HS-5 (cell line): ENCODE data around the gene ZNF576.
"Not testable (repeated sequence)": the region's sequence is repeated elsewhere in the genome, so short reads cannot be mapped to it uniquely, and the experiment has no call there.

Source experiments
- DNase-seq: peaks from one replicate; pipeline ENCODE4 v3.0.0-alpha.2; 2012; ENCODE audit warnings: low read depth

ZNF576 gene

DNA sequence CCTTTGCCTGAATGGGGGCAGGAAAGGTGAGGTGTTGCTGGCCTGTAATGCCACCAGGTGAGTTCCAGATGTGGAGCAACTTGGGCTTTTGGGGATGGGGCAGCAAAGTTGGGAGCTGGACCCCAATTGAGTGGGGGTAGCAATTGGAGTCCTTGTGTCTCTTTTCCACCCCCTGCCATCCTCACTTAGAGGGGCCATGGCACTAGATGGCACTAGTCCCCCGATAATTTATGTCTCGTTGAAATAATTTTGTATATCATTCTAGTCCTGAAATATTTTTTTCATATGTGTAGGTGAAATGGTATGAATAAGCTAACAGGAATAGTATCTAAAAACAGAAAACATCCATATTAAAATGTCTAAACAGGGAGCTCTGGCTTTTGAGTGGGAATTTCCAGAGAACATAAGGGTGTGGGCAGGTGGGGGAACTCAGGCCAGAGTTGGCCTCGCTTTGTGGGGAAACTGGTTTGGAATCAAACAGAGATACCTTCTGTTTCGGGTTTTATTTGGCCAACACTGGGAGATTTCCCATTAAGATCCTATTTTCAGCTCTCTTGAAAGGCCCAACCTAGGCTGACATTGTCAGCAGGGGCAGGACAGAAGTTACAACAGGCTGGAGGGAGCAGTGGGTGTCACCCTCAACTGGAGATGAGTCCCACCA, 3.4 kb downstream of the ZNF576 start:
- no peak for DNase-seq

DNA sequence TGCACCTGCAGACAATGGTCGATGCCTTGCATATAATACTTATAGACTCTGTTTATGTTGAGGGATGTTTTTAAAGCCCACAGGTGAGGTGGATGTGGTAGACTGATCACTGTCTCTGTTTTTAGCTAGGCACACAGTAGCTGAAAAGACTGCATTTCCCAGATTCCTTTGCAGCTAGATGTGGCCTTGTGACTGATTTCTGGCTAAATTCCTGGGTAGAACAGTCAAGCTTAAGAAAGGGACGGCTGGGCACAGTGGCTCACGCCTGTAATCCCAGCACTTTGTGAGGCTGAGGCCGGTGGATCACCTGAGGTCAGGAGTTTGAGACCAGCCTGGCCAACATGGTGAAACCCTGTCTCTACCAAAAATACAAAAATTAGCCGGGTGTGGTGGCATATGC, 3.9 kb downstream of the ZNF576 start:
- DNase-seq, result not testable (repeated sequence)

DNA sequence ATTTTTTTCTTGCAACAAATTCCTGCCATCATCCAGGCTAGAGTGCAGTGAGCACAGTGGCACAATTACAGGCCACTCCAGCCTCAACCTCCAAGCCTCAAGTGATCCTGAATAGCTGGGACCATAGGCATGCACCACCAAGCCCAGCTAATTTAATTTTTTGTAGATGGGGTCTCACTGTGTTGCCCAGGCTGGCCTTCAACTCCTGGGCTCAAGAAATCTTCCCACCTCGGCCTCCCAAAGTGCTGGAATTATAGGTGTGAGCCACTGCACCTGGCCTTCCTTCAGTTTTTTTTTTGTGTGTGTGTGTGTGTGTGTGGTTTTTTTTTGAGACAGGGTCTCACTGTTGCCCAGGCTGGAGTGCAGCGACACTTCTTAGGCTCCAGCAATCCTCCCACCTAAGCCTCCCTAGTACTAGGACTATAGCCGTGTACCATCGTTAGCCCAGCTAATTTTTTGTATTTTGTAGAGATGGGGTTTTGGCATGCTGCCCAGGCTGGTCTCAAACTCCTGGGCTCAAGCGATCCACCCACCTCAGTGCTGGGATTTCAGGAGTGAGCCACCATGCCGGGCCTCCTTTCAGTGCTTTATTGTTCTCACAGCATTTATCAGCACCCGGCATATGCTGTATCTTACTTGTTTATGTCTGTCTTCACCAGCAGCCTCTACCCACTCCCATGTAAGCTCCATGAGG, 9.6 kb downstream of the ZNF576 start:
- DNase-seq, result no peak

DNA sequence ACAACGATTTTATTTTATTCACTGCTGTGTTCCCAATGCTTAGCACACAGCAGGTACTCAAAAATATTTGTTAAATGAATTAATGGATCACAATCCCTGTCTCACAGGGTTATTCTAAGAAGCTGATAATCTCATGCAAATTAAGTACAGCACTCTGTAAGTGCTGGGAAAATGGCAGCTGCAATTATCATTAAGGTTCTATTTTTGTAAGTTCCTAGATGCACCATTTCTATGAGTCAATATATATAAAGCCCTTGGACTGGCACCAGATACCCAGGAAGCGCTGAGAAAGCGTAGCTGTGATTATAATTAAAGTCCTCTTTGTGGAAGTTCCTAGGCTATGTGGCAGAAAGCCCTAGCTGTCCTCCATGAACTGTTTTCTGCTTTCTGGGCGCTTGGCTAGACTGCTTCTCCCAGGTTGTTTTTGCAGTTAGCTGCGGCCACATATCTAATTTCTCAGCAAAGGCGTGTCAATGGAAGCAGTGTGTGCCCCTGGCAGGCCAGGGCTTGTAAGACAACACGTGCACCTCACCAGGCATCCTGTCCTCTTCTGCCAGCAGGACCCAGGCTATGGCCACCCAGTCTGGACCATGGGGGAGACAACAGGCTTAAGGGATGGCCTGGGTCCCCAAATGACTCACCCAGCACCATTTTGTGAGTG, 10.3 kb downstream of the ZNF576 start:
- DNase-seq, result no peak

DNA sequence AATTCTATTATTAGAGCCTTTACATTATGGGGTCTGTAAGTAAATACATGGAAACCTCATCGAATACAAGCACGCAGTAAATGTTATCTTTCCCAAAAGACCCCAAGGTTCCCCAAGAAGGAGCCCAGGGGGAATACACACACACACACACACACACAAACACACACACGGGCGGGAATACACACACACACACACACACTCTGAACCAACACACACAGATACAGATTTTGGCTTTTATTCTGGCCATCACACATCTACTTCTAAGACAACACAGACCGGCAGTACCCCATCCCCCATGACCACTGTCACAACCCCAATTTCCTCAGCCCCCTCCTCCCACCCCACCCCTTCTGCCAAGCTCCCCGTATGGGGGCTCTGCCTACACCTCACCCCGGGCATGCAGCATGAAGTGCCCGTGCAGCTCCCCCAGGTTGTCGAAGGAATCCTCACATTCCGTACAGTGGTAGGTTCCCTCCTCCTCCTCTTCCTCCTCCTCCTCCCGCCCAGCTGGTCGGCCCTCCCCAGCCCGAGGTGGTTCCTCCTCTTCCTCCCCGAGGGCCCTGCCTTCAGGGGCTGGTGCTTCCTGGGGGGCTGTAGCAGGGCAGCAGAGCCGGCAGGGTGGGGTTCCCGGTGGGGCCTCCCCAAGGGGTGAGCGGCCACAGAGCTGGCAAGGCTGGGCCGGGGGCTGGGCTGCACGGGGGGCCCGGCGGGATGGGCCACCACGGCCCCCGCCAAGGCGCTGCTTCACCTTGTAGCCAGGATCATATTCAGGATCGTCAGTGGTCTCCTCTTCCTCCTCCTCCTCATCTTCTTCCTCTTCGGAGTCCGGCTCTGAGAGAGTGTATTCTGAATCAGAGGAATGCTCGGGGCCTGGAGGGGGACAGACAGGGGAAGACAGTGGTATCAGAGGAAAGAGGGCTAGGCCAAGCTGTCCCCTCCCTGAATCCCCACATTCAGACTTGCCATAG, 11.1 kb downstream of the ZNF576 start:
- no peak for DNase-seq

DNA sequence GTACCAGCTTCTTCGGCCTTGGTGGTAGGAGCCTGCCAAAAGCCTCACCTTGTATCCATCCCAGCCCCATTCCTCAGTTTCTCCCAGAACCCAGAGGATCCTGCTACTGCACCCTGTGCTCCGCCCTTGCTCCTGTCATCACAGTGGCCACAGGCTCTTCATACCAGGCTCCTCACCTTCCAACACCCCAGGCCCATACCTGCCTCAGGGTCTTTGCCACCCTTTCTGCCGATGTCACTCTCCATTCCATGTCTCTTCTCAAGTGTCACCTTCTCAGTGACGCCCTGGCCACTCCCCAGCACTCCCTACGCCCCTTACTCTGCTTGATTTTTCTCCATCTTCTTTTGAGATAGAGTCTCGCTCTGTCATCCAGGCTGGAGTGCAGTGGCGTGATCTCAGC, 13.5 kb downstream of the ZNF576 start:
- DNase-seq, result no peak

DNA sequence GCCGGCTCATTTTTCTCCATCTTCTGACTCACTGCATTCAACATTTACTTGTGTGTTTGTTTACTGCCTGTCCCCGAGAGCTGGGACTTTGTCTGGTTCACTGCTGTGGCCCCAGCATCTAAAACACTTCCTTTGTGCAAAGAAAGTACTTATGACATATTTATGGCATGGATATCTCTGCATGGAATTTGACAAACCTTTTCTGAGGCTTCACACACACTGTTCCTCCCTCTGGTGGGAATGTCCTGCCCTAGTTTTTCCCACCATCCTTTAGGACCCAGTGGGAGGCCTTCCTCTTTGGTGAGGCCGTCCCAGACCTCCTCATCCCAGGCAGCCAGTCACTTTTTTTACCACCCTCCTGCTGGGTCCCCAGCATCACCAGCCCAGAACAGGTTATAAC, 14.1 kb downstream of the ZNF576 start:
- no peak for DNase-seq

DNA sequence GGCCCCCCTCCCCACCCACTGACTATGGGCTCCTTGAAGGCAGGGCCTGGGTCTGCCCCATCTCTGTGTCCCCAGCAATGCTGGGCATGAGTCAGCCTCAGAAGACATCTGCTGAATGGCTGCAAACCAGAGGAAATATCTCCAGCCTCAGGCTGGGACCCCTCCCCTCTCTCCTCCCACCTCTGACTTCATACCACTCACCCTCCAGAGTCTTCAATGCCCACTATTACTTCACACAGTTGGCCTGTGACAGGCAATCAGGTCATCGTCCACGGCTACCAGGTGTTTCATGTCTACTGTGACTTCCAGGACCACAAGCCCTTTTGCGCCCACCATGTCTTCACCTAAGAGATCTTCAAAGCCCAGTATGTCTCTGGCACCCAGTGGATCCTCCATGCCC, 15.4 kb downstream of the ZNF576 start, which contains the start of gene SRRM5:
Gene SRRM5, plus strand, starts transcription at position 301 of the 400 bp plus-strand sequence. Its CDS starts 34 bp downstream, at position 335.
- DNase-seq, result no peak

DNA sequence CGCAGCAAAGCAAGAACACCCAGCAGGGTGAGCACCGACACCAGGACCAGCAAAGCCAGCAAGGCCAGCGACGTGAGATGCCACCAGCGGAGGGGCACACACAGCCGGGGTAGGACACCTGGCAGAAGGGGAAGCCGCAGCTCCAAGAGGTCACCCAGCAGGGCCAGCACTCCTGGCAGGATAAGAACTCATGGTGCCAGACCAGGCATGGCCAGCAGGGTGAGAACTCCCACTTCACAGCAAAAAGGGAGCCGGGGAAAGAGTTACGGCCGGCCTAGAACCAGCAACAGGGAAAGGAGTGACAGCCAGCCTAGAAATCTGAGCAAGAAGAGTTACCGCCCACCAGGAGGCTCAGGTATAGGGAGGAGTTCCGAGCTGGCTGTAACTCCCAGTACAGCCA, 16.0 kb downstream of the ZNF576 start:
- DNase-seq, result no peak

DNA sequence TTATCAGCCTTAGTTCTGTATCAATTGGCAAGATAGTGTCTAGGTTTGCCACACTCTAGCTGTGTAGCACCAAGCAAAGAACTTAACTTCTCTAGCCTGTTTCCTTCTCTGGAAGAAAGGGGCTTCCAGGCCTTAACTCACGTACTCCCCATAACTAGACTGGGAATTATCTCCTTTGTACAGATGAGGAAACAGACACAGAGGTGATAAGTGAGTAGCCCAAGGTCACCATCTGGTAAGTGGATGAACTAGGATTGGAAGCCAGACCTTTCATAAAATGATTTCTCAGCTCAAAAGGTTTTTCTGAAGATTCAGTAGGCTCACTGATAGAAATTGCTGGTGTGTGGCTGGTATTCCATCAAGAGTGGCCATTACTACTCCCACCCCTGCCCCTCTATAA, 19.9 kb downstream of the ZNF576 start:
- DNase-seq, result no peak

DNA sequence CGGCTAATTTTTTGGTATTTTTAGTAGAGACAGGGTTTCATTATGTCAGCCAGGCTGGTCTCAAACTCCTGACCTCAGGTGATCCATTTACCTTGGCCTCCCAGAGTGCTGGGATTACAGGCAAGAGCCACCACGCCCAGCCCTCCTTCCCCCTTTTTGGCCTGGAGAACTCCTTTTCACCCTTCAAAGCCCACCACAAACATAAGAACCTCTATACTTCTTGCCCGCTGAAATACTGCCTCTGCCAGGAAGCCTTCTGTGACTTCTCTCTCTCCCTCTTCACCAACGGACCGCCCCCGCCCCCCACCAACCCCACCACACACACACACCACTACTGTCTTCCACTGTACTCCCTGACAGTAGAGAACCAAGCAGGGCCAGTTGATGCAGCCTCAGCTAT, 20.6 kb downstream of the ZNF576 start:
- DNase-seq, result no peak

DNA sequence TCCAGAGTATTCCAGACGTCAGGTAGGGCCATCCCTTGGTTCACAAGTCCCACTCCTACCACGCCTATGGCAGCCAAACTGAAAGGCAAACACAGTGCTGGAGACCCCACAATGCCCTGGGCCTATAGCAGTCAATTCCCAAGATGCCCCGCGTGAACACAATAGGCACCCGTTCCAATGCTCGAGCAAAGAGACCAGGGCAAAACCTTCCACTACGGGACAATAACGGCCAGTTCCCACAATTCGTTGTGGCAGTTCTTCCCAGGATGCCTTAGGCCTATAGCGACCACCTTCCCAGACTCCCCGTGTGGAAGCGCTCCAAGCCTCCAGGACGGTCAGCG, 22.5 kb downstream of the ZNF576 start:
- no peak for DNase-seq

DNA sequence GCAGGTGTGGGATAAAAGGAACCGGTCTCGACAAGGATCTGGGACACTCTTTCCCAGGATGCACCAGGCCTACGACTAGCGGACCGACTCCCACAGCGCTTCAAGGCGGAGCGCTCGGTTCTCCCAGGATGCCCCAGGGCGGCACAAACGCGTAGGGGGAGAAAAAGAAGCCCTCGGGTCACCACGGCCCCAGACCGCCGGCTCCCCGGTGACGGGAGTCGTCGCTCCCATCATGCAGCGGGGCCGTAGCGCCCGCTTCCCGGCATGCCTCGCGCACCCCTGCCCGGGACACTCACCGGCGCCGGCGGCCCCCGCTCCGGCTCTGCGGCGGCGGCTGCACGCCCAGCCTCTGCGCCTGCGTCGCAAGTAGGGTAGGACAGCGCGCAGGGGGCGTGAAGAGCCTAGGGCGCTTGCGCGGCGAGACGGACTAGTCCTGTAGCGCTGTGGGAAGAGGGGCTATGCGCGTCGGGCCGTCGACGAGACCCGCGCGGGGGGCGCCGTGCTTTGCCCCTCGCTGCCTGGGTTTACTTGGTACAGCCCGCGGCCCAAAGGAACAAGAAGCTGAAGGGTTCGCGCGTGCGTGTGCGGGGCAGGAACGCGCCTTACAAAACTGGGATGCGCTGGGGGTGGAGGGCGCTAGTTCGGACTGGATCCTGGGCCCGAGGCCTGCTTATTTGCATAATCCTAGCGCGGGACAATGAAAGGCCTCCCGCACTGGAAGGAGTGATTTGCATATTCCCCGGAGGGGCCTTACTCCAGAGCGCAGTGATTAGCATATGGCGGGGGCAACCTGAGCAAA, 23.1 kb downstream of the ZNF576 start, which contains the start of gene ZNF428:
Gene ZNF428, minus strand, starts transcription at position 368 of the 799 bp plus-strand sequence. CDS start 5,325 bp downstream, outside the sequence.
- peak; percentile 10 for DNase-seq

DNA sequence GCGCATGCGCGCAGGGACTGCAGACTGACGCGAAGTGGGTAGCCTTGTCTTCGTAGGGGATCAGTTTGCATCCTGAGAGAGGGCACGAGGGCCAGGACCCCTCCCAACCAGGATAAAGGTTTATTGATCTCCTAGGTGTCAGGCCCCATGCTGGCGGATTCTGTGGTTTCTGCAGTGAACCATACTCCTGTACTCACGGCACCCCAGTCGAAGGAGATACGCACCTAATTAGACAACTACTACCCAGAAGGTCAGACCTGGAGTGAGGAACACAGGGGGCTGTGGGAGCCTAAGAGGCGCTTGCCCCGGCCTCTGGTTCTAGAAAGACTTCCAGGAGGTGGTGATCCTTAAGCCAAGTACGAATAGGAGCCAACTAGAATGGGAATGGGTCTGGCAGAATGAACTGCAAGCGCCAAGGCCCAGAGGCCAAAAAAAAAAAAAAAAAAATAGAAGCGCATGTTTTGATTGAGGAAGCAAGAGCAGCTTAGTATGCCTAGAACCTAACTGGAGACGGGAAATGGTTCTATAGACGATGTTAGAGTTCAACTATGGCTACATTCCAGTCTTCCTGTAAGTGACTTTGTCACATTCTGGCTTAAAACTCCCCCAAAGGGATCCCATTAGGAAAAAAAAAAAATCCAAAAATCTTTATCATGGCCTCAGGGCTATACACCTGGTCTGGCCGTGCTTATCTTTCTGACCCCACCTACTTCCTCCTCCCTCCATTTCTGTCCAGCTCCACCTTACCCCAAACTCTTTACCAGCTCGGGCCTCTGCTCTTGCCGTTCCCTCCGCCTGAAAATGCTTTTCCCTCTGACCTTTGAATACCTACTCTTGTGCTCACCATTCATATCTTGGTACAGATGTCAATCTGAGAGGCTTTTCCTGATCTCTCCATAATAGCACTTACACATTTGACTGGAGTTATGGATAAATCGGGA, 23.9 kb downstream of the ZNF576 start:
- DNase-seq, result no peak

DNA sequence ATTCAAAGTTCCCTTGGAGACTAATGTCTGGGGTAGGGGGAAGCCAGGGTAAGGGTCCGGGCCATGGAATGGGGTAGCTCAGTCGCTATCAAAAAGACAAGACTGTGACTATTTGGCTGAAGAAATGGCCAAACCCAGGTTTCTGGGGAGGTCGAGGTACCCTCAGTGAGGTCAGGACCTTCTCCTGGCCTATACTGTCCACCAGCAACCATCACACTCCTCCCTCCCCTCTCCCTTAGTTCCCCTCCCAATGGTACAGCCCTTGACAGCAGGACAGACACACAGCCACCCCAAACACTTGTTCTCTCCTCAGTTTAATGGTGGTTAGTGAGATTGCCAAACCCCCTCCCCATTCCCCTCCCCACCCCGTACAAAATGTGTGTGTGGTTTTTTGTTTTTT, 25.7 kb downstream of the ZNF576 start:
- no peak for DNase-seq

DNA sequence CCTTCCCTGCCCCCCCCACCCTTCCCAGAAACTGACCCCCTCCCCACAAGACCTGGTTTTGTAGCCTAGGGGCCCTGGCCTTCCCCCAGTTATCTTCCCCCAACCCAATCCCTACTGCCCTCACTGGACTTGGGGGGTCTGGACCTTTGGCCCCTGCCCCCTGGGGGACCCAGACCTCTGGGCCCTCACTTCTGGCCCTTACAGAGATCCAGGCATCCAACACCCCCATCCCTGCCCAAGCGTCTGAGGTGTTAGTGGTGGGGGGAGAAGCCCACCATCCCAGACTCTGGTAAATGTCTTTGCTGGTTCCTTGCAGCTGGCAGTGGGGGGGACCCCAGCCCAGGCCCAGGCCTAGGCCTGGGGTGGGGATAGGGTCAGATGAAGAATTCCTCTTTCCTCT, 26.6 kb downstream of the ZNF576 start:
- no peak for DNase-seq

DNA sequence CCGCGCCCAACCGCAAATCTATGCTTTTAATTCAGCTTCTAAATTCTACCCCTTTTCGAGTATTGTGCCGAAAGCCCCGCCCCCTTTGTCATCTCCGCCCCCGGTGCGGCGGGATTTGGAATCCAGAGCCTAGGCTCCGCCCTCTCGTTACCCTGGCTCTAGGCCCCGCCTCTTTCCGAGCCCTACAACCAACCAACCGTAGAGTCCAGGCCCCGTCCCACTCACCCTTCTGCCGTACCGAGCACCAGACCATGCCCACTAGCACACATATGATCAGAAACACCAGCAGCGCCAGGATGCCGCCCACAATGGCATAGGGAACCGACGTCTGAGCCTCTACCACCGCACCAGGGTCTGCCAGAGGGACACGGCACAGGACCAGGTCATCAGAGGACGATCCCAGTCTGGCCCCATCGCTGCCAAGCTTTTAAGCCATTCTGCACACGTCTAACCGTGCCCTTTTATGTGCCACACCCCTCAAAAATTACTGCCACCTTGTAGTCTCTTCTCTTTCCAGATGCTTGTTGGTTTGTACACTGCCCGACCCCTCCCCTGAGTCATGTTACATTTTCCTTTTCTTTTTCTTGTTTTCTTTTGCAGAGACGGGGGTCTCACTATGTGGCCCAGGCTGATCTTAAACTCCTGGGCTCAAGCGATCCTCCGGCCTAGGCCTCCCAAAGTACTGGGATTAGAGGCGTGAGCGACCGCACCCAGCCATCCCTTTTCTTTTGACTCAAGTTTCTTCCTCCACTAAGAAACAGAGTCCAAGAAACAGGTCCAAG, 27.7 kb downstream of the ZNF576 start:
- no peak for DNase-seq

DNA sequence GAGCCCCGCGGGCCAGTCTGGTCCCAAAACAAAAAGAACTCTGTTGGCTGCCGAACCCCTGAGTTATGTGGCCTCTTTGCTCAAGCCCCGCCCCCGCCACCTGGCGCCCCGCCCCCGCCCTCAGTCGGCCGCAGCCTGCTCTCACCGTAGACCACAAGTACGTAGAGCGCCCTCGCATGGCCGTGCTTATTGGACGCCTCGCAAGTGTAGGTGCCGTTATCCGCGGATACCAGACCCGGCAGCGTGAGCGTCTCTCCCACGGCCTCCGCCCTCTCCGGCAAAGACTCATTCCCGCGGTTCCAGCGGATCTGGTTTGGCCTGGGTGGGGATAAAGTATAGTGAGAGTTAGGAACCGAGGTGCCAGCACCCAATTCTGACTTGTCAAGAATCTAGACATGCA, 28.5 kb downstream of the ZNF576 start:
- no peak for DNase-seq

DNA sequence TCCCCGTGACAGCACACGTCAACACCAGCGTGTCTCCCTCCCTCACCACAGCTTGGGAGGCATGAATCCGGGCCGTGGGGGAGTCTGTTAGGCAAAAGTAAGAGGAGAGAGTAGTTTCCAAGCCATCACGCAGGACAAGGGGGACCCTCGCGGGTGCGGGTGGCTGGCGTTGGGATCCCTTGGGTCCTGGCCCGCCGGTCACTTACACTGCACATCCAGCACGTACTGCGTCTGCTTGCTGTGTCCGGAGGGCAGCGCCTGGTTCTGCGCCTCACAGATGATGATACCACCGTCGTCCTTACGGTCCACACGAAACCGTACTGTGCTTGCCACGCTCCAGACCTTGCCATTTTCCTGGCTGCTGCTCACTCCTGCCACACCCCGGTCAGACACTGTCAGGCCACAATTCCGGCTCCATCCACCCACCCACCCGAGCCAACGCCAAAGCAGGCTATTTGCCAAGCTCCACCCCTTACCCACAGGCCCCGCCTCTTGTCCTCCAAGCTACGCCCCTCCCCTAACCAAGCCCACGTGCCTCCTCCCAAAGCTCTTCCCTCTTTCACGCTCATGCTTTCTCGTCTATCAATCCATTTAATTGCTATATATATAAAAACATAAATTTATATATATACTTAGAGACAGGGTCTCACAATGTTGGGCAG, 29.7 kb downstream of the ZNF576 start:
- DNase-seq, result no peak
